ENCODE data around the gene GRIA1. TPM values are rescaled to one million over a fixed set of nuclear protein-coding genes. Genes with fewer than 3 reads are reported as not detected.

Gene GRIA1
- polyA plus RNA-seq, 1 experiment, result 6.7 TPM

- Histone ChIP-seq H3K27me3 (ENCODE audit: control insufficient read depth, insufficient read depth, low read length) (no peaks in the 10 kb centered on the region), H3K4me3 (ENCODE audit: low read depth, low read length) (no peak overlapping the region), H3K36me3 (ENCODE audit: control insufficient read depth, insufficient read depth, low read length) (no peaks in the 10 kb centered on the region)
- no peak for TF ChIP-seq CTCF (IDR thresholded peaks at IDR 0.05; ENCODE audit: insufficient read depth, low read depth, low read length)
- POLR2A ChIA-PET, result interaction anchor here (0.7 kb wide), 1 partner anchor 253 kb away, joined by 3 read pairs; no protein-coding TSS in a partner anchor
- CTCF ChIA-PET, result interaction anchor here (0.6 kb wide), 1 partner anchor 46 kb away, joined by 3 read pairs; no protein-coding TSS in a partner anchor
- no peak for DNase-seq (ENCODE audit: low read depth)
Observed at GRCh38 chr5:153745778-153746395, 255.4 kb downstream of the GRIA1 start.

GRCh38 chr5:153746440-153746839 lies 256.0 kb downstream of the GRIA1 start:
- ChIA-PET POLR2A (interaction anchor here (0.7 kb wide), 1 partner anchor 253 kb away, joined by 3 read pairs; no protein-coding TSS in a partner anchor), CTCF (interaction anchor here (0.6 kb wide), 2 partner anchors 45 to 1042 kb away, joined by 3 read pairs; no protein-coding TSS in a partner anchor)
- H3K4me3 ChIP-seq (ENCODE audit: low read depth, low read length), result no peak overlapping the region
- no peak for TF ChIP-seq CTCF (IDR thresholded peaks at IDR 0.05; ENCODE audit: insufficient read depth, low read depth, low read length)
- no peaks in the 10 kb centered on the region for H3K27me3 ChIP-seq (ENCODE audit: control insufficient read depth, insufficient read depth, low read length)
- no peak for DNase-seq (ENCODE audit: low read depth)
- H3K36me3 ChIP-seq (ENCODE audit: control insufficient read depth, insufficient read depth, low read length), result no peaks in the 10 kb centered on the region

GRCh38 chr5:153748823-153749222 lies 258.4 kb downstream of the GRIA1 start:
- H3K4me3 ChIP-seq (ENCODE audit: low read depth, low read length), result no peak overlapping the region
- H3K27me3 ChIP-seq (ENCODE audit: control insufficient read depth, insufficient read depth, low read length), result no peaks in the 10 kb centered on the region
- ChIA-PET CTCF (interaction anchor here (1.0 kb wide), 1 partner anchor 9 kb away, joined by 3 read pairs; no protein-coding TSS in a partner anchor), POLR2A (no interaction called here)
- no peak for DNase-seq (ENCODE audit: low read depth)
- TF ChIP-seq CTCF (IDR thresholded peaks at IDR 0.05; ENCODE audit: insufficient read depth, low read depth, low read length), result no peak
- no peaks in the 10 kb centered on the region for H3K36me3 ChIP-seq (ENCODE audit: control insufficient read depth, insufficient read depth, low read length)

GRCh38 chr5:153749960-153750359 lies 259.5 kb downstream of the GRIA1 start:
- DNase-seq (ENCODE audit: low read depth), result no peak
- ChIA-PET POLR2A (no interaction called here), CTCF (interaction anchor here (0.6 kb wide), 1 partner anchor 28 kb away, joined by 3 read pairs; no protein-coding TSS in a partner anchor)
- no peak for TF ChIP-seq CTCF (IDR thresholded peaks at IDR 0.05; ENCODE audit: insufficient read depth, low read depth, low read length)
- Histone ChIP-seq H3K4me3 (ENCODE audit: low read depth, low read length) (no peak overlapping the region), H3K27me3 (ENCODE audit: control insufficient read depth, insufficient read depth, low read length) (no peaks in the 10 kb centered on the region), H3K36me3 (ENCODE audit: control insufficient read depth, insufficient read depth, low read length) (no peaks in the 10 kb centered on the region)

GRCh38 chr5:153751251-153751650 lies 260.8 kb downstream of the GRIA1 start:
- no peaks in the 10 kb centered on the region for H3K27me3 ChIP-seq (ENCODE audit: control insufficient read depth, insufficient read depth, low read length)
- no peak for DNase-seq (ENCODE audit: low read depth)
- ChIA-PET CTCF (no interaction called here), POLR2A (no interaction called here)
- H3K4me3 ChIP-seq (ENCODE audit: low read depth, low read length), result no peak overlapping the region
- TF ChIP-seq CTCF (IDR thresholded peaks at IDR 0.05; ENCODE audit: insufficient read depth, low read depth, low read length), result no peak
- H3K36me3 ChIP-seq (ENCODE audit: control insufficient read depth, insufficient read depth, low read length), result no peaks in the 10 kb centered on the region

All from BJ (cell line).